GM20000 (cell line): ENCODE results near the gene DIAPH3.
"Not testable (repeated sequence)": the region's sequence is repeated elsewhere in the genome, so short reads cannot be mapped to it uniquely, and the experiment has no call there.

Experiments
- DNase-seq: peaks from one replicate; pipeline ENCODE4 v3.0.0; 2012; ENCODE audit warnings: low spot score
- TF ChIP-seq, protein P1 (sequence below): IDR thresholded peaks from 2 replicates; pipeline ENCODE4 v1.5.1; 2012; ENCODE audit warnings: mild to moderate bottlenecking, control low read depth; ENCODE audit errors: extremely low read depth, missing control alignments

The DIAPH3 gene

DNA sequence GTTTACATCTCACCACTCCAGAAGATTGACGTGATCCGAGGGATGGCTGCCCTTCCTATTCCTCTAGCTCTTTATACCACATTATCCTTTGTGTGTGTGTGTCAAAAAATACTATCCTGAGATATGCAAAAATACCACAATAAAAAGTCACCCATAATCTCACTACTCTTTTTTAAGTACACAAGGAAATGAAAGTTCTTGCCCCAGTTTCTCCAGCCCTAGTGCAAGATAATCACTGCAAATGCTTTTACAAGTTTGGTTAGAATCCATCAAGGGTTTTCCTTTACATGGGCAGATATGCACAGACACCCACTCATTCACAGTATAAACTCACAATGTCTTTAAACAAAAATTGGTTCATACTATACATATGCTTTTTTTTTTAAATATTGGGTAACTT, 89.3 kb downstream of the DIAPH3 start:
- TF ChIP-seq, protein P1, sequence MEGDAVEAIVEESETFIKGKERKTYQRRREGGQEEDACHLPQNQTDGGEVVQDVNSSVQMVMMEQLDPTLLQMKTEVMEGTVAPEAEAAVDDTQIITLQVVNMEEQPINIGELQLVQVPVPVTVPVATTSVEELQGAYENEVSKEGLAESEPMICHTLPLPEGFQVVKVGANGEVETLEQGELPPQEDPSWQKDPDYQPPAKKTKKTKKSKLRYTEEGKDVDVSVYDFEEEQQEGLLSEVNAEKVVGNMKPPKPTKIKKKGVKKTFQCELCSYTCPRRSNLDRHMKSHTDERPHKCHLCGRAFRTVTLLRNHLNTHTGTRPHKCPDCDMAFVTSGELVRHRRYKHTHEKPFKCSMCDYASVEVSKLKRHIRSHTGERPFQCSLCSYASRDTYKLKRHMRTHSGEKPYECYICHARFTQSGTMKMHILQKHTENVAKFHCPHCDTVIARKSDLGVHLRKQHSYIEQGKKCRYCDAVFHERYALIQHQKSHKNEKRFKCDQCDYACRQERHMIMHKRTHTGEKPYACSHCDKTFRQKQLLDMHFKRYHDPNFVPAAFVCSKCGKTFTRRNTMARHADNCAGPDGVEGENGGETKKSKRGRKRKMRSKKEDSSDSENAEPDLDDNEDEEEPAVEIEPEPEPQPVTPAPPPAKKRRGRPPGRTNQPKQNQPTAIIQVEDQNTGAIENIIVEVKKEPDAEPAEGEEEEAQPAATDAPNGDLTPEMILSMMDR = no peak
- DNase-seq = no peak

DNA sequence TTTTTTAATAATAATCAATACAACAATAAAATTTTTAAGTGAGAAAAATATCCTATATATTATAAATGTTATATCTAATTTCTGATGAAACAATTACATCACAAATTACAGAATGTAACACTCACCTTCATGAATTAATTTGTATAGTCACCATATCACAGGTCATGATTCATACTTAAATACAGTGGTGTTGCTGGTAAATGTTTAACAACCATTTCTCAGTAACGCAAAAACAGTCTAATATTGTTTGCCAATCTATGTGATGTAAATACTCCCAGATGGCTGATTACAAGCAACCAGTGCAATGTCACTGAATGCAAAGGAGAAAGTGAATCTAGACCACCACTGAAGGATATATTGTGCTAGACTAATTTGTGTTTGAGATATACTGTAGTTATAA, 97.5 kb downstream of the DIAPH3 start:
- DNase-seq = no peak
- TF ChIP-seq, protein P1 = no peak

DNA sequence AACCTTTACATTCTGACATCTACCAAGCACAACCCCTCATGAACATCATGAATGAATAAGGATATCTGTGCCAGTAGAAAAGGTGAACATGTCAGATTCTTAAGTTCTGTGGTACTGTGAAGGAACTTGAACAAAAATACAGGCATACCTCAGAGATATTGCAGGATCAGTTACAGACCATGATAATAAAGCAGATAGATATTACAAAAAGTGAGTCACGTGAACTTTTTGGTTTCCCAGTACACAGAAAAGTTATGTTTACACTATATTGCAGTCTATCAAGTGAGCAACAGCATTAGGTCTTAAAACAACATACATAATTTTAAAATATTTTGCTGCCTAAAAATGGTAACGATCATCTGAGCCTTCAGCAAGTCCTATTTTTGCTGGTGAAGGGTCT, 101.2 kb downstream of the DIAPH3 start:
- TF ChIP-seq, protein P1 = no peak
- DNase-seq = no peak

DNA sequence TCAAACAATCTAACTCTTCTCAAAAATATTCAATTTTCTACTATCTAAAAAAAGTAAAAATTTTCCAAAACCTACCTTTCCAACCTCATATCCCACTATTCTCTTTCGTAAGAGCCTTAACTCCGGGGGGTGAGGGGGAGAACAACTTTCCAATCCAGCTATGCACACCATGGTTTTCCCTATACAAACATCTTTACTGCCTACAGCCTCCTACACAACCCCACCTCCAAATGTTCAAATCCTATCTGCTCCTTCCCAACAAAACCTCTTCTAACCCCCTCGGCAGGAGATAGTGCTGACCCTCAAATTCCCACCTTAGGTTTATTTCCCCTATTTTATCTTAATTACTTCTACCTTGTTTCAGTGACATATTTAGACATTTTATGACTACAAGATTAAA, 102.0 kb downstream of the DIAPH3 start:
- TF ChIP-seq, protein P1 = no peak
- no peak for DNase-seq

DNA sequence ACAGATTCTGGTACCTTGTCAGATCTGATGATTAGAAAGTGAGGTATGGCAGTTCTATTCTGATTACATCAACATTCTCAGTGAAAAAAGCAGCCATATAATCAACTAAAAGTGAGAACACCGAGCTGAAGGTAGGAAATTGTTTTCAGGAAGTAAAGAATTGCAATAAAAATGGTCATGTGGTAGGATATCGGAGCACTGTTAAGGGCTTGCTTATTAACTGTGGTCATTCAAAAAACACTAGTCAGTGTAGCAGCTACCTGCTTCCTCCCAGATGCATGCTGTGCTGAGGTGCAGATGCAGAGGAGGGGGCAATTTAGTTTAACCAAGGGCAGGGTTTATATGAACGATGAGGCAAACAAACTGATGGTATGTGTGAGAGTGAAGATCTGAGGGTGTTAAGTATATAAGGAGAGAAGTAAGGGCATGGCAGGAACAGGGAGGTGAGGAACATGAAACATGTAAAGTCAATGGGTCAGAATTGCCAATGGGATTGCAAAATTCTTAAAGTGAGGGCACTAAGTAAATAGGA, 111.9 kb downstream of the DIAPH3 start:
- TF ChIP-seq, protein P1 = no peak
- no peak for DNase-seq

DNA sequence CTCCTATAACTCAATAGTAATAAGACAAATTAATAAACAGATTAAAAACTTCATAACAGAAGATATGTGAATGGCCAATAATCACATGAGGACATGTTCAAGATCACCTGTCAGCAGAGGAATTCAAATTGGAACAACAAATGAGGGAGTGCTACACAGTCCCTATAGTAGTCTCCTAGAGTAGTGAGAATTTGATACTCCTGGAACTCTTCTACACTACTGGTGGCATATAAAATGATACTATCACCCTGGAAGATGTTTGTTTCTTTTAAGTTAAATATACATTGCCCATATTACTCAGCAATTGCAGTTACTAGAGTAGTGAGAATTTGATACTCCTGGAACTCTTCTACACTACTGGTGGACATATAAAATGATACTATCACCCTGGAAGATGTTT, 115.4 kb downstream of the DIAPH3 start:
- DNase-seq = not testable (repeated sequence)

DNA sequence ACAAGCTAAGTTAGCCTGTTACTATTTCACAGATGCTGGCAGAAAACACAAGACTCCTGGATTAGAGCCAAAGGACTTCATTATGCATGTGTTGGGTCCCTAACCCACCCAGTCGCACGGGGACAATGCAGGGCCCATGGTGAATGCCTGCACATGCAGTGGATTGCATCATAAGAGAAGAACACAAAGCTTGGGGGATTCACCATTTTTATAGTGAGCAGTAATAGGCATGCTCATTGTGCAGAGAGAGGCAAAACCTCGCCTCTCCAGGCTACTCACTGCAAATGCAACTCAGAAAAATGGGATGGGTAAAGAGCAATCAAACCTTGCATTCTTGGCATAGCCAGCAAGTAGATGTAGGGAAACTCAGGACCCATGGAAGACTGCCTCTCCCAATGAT, 115.8 kb downstream of the DIAPH3 start:
- DNase-seq = no peak
- TF ChIP-seq, protein P1 = no peak

DNA sequence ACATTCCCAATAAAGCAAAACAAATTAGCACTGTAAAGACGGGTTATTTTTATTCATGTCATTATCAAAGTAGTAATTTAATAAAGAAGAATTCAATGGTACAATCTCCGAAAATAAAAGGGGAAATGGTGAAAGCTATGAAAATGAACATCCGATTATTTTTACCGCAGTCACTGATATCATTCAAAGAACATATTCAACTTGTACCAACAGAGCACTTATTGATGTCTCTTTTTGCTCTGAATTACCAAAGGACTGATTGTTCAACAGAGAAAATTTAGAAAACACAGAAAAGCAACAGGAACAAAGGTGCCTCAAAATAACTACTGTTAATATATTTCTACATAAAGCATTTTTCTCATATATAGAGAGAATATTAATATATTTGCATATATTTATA, 119.4 kb downstream of the DIAPH3 start:
- DNase-seq = no peak
- TF ChIP-seq, protein P1 = no peak
